Sigmoid colon (tissue), 7 donors: Measurements from ENCODE around the gene ABLIM1. TPM values are rescaled to one million over a fixed set of nuclear protein-coding genes. Genes with fewer than 3 reads are reported as not detected.

Experiments used
- DNase-seq: peaks from one replicate; pipeline ENCODE4 v3.0.0-alpha.2; 2019
- H3K27ac ChIP-seq, 4 donors: fragments of 200-600 bp; sonication (generic); one replicate each; pipeline ENCODE4 v1.5.1; 2016 to 2019; ENCODE audit warnings: mild to moderate bottlenecking in 1 of 4
- H3K27me3 ChIP-seq, 3 donors: fragments of 200-600 bp; sonication (generic); one replicate each; pipeline ENCODE4 v1.5.1; 2019; ENCODE audit warnings: mild to moderate bottlenecking in 1 of 3
- H3K36me3 ChIP-seq, 4 donors: fragments of 200-600 bp; sonication (generic); one replicate each; pipeline ENCODE4 v1.5.1; 2016 to 2019
- H3K4me1 ChIP-seq, 4 donors: fragments of 200-600 bp; sonication (generic); one replicate each; pipeline ENCODE4 v1.5.1; 2017 to 2019
- H3K4me3 ChIP-seq, 4 donors: fragments of 200-600 bp; sonication (generic); one replicate each; pipeline ENCODE4 v1.5.1; 2017 to 2019; ENCODE audit warnings: mild to moderate bottlenecking in 2 of 4, moderate library complexity in 1 of 4
- H3K9me3 ChIP-seq, 4 donors: fragments of 200-600 bp in 3 of 4; sonication (generic) in 3 of 4; one replicate each; pipeline versions ENCODE4 v1.5.1 to v1.6.1; 2013 to 2019
- CTCF ChIP-seq, 4 experiments: fragments of 450-650 bp in 3 of 4; fragments of 200-600 bp in 1 of 4; IDR thresholded peaks; one replicate each; pipeline ENCODE4 v1.5.1; 2016 to 2019; ENCODE audit warnings: antibody characterized with exemption in 4 of 4, mild to moderate bottlenecking in 3 of 4, moderate library complexity in 2 of 4
- EP300 ChIP-seq, 4 donors: sonication (generic); formaldehyde crosslinking; IDR thresholded peaks; one replicate each; pipeline ENCODE4 v1.6.1; 2017; ENCODE audit warnings: antibody characterized with exemption in 4 of 4
- POLR2A ChIP-seq, 2 donors: fragments of 450-650 bp; IDR thresholded peaks; one replicate each; pipeline ENCODE4 v1.6.1; 2016; ENCODE audit warnings: antibody characterized with exemption in 2 of 2, mild to moderate bottlenecking in 2 of 2, moderate library complexity in 2 of 2
- POLR2AphosphoS5 ChIP-seq, 4 donors: sonication (generic); formaldehyde crosslinking; IDR thresholded peaks; one replicate each; pipeline ENCODE4 v1.6.1; 2017; ENCODE audit warnings: antibody characterized with exemption in 4 of 4
- WGBS, 2 donors: extraction: QIAGEN DNeasy Blood & Tissue Kit; methylation state at CpG; one replicate each; pipeline ENCODE4 v1.1.7; 2013; 5-methylcytosine and 5-hydroxymethylcytosine counted together
- intact Hi-C: fragments of 100-400 bp; cut with DNase I; formaldehyde crosslinking; loops from one replicate; pipeline ENCODE4 v1.15.1; 2023
- polyA plus RNA-seq, 3 donors: library from polyadenylated mRNA; stranded (reverse); fragments of 200-250 nt; gene quantifications; one replicate each; pipeline ENCODE4 v1.2.3, GENCODE V29; 2013
- total RNA-seq, 4 donors: library from RNA; depleted of rRNA; stranded (reverse); fragments of >200 nt; gene quantifications; one replicate each; pipeline ENCODE4 v1.1.0, GENCODE V29; 2016
- donor health status: healthy with polysubstance abuse.
- donor health status: Bipolar disorder and iron deficiency.
- donor health status: healthy.

The ABLIM1 gene
- total and polyA plus RNA-seq, 7 donors, result 41.9 to 127 (median 49.5) TPM

DNA sequence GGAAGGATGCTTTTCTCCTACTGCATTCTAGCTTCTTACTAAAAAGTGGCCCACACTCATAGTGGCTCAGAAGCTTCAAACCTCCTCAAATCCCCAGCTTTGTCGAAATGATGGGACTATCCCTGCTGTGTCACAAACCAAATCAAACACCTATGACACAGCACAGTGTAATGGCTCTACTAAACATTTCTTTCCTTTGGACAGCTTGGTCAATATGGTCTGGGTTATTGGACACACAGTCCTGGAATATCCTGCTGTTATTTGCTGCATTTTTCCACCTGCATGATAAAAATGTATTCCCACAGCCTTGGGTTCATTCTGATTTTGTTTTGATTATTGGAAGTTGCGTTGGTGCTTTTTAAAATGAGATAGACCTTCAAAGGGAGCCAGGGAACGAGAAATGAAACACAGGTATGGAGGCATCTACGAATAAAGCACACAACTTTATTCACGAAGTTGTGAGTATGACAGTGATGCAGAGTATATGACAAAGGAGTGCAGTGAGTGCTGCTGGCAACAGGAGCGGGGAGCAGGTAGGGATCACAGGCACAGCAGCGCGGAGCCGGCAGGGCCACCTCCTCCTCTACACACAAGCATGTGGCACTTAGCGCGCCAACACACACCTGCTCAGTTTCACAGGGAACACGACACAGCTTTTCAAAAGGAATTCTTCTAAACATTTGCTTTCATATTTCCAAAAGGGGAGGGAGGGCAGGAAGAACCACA is 227.2 kb downstream of the ABLIM1 start:
- intact Hi-C loops, result no loop called here
- Histone ChIP-seq H3K36me3 (no peaks in the 10 kb centered on the region), H3K9me3 (no peaks in the 10 kb centered on the region), H3K4me1 (peaks cover 0 to 9% (median 0%) of the 10 kb centered on the region in 4 donors), H3K27me3 (no peaks in the 10 kb centered on the region), H3K27ac (no peak overlapping the region), H3K4me3 (no peak overlapping the region)
- DNase-seq, result no peak
- WGBS, 2 donors, result 96 to 97% methylated on average over 12 of the region's 12 CpGs
- TF ChIP-seq EP300 (IDR thresholded peaks at IDR 0.05) (no peak), POLR2AphosphoS5 (IDR thresholded peaks at IDR 0.05) (no peak)

DNA sequence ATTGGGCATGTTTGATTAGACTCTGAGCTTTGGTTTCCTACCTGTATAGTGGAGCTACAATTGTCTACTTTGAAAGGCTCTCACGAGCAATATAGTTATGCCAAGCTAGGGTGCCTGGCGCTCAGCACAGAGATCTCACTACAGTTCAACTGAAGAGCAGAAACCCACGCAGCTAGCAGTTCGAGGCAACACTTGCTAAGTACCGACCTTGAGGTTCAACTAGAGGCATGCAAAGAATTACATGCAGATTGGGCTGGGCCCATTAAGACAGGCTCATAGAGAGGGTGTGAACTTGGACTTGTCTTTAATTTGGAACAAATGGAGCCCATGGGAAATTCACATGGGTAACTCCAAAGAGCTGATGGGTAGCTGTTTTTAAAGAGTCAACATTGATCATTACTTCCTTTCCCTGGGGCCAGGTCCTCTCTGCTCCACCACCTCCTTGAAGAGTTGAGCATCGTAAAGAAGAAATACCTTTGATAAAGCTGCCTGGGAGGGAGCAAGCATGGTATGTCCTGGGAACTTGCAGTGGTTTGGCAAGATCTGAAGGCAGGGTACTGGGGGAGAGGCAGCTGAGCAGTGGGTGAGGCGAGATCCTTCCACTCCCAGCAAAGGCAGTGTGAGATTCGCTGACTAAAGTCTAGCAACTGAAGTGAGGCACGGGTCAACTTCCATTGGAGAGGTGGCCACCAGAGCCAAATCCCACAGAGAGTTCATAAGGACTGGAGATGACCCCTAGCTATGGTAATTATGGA is 228.3 kb downstream of the ABLIM1 start:
- Histone ChIP-seq H3K4me1 (peaks cover 0 to 9% (median 0%) of the 10 kb centered on the region in 4 donors), H3K9me3 (no peaks in the 10 kb centered on the region), H3K4me3 (no peak overlapping the region), H3K27me3 (no peaks in the 10 kb centered on the region), H3K27ac (no peak overlapping the region), H3K36me3 (no peaks in the 10 kb centered on the region)
- WGBS, 2 donors, result 89 to 95% methylated on average over 9 of the region's 9 CpGs
- no peak for DNase-seq
- no peak for TF ChIP-seq POLR2AphosphoS5 (IDR thresholded peaks at IDR 0.05)
- TF ChIP-seq POLR2A (IDR thresholded peaks at IDR 0.05), result no peak
- TF ChIP-seq CTCF (IDR thresholded peaks at IDR 0.05), result no peak
- TF ChIP-seq EP300 (IDR thresholded peaks at IDR 0.05), result no peak
- intact Hi-C loops, result no loop called here

DNA sequence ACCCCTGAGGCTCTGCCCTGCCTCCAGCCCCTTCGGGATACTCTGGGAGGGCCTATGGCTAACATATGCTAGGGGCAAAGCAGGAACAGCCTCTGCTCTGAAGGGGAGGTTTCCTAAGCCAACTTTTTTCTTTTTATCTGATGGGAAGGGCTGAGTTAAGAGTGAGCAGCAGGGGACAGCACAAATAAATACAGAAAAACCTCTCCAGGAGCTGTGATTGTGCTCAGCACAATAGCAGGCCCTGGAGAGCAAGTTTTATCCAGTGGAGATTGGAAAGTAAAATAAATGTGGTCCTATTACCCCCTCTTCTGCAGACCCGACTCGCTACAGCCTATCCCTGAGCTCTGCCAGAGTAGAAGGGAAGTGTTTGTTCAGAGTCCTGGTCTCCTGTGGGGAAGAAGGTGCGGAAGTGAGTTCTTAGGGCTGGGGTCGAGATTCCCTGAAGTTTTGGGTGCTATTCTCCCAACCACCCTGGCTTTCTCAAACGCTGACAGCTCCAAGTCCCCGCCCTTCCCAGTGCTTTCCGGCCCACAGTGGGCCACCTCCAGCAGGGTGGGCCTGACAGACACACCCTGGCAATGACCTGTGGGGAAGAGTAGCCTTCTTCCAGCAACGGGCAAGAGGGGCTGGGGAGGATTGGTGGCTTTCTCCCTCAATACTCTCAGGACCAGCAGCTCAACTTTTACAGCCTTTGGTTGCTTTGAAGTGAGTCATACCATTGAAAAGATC is 230.8 kb downstream of the ABLIM1 start:
- DNase-seq, result no peak
- Histone ChIP-seq H3K9me3 (no peaks in the 10 kb centered on the region), H3K36me3 (no peaks in the 10 kb centered on the region), H3K4me3 (no peak overlapping the region), H3K4me1 (peaks cover 0 to 9% (median 0%) of the 10 kb centered on the region in 4 donors), H3K27ac (no peak overlapping the region), H3K27me3 (no peaks in the 10 kb centered on the region)
- TF ChIP-seq EP300 (IDR thresholded peaks at IDR 0.05) (no peak), POLR2AphosphoS5 (IDR thresholded peaks at IDR 0.05) (no peak), CTCF (IDR thresholded peaks at IDR 0.05) (no peak), POLR2A (IDR thresholded peaks at IDR 0.05) (no peak)
- 80 to 82% methylated on average over 9 of the region's 9 CpGs for WGBS, 2 donors
- intact Hi-C loops, result no loop called here

GRCh38 chr10:114426476-114426875 is 231.6 kb downstream of the ABLIM1 start:
- peaks cover 0 to 9% (median 0%) of the 10 kb centered on the region in 4 donors for H3K4me1 ChIP-seq
- peak overlapping the region in 1 of 4 donors; percentile 14 for H3K27ac ChIP-seq
- TF ChIP-seq POLR2AphosphoS5 (IDR thresholded peaks at IDR 0.05) (no peak), EP300 (IDR thresholded peaks at IDR 0.05) (no peak), CTCF (IDR thresholded peaks at IDR 0.05) (no peak), POLR2A (IDR thresholded peaks at IDR 0.05) (no peak)
- H3K9me3 ChIP-seq, result no peaks in the 10 kb centered on the region
- DNase-seq, result no peak
- intact Hi-C loops, result no loop called here
- no peaks in the 10 kb centered on the region for H3K27me3 ChIP-seq
- H3K4me3 ChIP-seq, result no peak overlapping the region
- H3K36me3 ChIP-seq, result no peaks in the 10 kb centered on the region
- 69 to 80% methylated on average over 5 of the region's 5 CpGs for whole genome bisulfite sequencing, 2 donors
